ENCODE data around the gene FKBP15. TPM values are rescaled to one million over a fixed set of nuclear protein-coding genes. Genes with fewer than 3 reads are reported as not detected.
"Not testable (repeated sequence)": the region's sequence is repeated elsewhere in the genome, so short reads cannot be mapped to it uniquely, and the experiment has no call there.

The FKBP15 gene
- polyA plus RNA-seq, 4 donors, result 6.5 to 19.8 (median 9.5) TPM

DNA sequence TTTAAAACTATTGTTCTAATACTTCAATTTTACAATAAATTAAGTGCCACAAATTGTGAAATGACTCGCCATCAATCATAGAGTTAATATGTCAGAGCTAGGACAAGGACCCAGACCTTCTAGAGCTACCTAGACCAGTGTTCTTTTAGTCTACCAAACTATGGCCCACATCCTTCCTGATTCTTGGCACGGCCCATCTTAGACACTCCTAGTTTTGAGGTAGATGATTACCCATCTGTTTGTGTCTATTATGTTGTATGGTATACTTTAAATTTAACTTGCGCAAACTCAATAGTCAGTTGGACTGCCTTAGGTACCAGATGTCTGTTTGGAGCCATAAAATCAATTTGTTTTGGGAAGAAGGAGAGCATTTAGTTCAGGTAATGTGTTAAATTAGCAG is 36.8 kb upstream of the FKBP15 start:
- peaks cover 0 to 5% (median 4%) of the 10 kb centered on the region in 3 donors for H3K4me1 ChIP-seq (ENCODE audit: control insufficient read depth in 3 of 3, insufficient read depth in 2 of 3, low read depth in 1 of 3, low read length in 2 of 3)
- FAIRE-seq (no peak), DNase-seq (no peak)
- no peak overlapping the region for H3K4me3 ChIP-seq (ENCODE audit: low read depth in 1 of 3, low read length in 3 of 3)
- H3K9me3 ChIP-seq (ENCODE audit: control insufficient read depth in 2 of 2, insufficient read depth in 1 of 2, low read depth in 1 of 2, low read length in 1 of 2), result no peaks in the 10 kb centered on the region
- peaks cover 4 to 32% (median 17%) of the 10 kb centered on the region in 3 donors for H3K36me3 ChIP-seq (ENCODE audit: control insufficient read depth in 3 of 3, insufficient read depth in 2 of 3, low read depth in 1 of 3, low read length in 3 of 3)
- no peak overlapping the region for H3K27ac ChIP-seq (ENCODE audit: low read depth in 1 of 3, low read length in 2 of 3)
- 76 to 91% (median 77%) methylated on average over 3 of the region's 3 CpGs for WGBS, 3 donors
- no peaks in the 10 kb centered on the region for H3K27me3 ChIP-seq (ENCODE audit: control insufficient read depth in 3 of 3, insufficient read depth in 3 of 3, low read length in 3 of 3)

DNA sequence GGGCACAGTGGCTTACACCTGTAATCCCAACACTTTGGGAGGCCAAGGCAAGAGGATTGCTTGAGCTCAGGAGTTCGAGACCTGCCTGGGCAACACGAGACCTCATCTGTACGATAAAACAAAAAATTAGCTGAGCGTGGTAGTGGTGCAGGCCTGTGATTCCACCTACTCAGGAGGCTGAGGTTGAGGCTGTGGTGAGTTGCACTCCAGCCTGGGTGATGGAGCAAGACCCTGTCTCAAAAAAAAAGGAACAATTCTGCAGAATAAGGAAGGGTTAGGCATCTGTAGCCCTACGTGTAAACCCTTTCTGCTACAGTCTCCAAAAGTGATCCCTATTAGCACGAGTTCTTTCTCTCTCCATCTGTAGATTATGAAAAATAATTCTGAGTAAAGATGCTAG is 34.4 kb upstream of the FKBP15 start:
- H3K36me3 ChIP-seq (ENCODE audit: control insufficient read depth in 3 of 3, insufficient read depth in 2 of 3, low read depth in 1 of 3, low read length in 3 of 3), result peaks cover 4 to 29% (median 14%) of the 10 kb centered on the region in 3 donors

GRCh38 chr9:113254991-113255390 is 33.9 kb upstream of the FKBP15 start:
- FAIRE-seq, result no peak
- WGBS, 3 donors, result 96 to 98% (median 97%) methylated on average over 1 of the region's 1 CpG
- DNase-seq, result no peak

More for the DNA sequence above, 34.4 kb upstream of the FKBP15 start:
- DNase-seq, result no peak
- WGBS, 3 donors, result 94 to 96% (median 96%) methylated on average over 6 of the region's 6 CpGs
- FAIRE-seq, result no peak
- H3K9me3 ChIP-seq (ENCODE audit: control insufficient read depth in 2 of 2, insufficient read depth in 1 of 2, low read depth in 1 of 2, low read length in 1 of 2), result peaks cover 0 to 7% of the 10 kb centered on the region in 2 donors
- H3K27ac ChIP-seq (ENCODE audit: low read depth in 1 of 3, low read length in 2 of 3), result no peak overlapping the region
- H3K4me1 ChIP-seq (ENCODE audit: control insufficient read depth in 3 of 3, insufficient read depth in 2 of 3, low read depth in 1 of 3, low read length in 2 of 3), result peaks cover 0 to 2% (median 0%) of the 10 kb centered on the region in 3 donors
- no peaks in the 10 kb centered on the region for H3K27me3 ChIP-seq (ENCODE audit: control insufficient read depth in 3 of 3, insufficient read depth in 3 of 3, low read length in 3 of 3)
- no peak overlapping the region for H3K4me3 ChIP-seq (ENCODE audit: low read depth in 1 of 3, low read length in 3 of 3)

GRCh38 chr9:113250807-113251206 is 29.7 kb upstream of the FKBP15 start:
- Histone ChIP-seq H3K27me3 (ENCODE audit: control insufficient read depth in 3 of 3, insufficient read depth in 3 of 3, low read length in 3 of 3) (no peaks in the 10 kb centered on the region), H3K9me3 (ENCODE audit: control insufficient read depth in 2 of 2, insufficient read depth in 1 of 2, low read depth in 1 of 2, low read length in 1 of 2) (peaks cover 0 to 11% of the 10 kb centered on the region in 2 donors), H3K27ac (ENCODE audit: low read depth in 1 of 3, low read length in 2 of 3) (no peak overlapping the region), H3K4me1 (ENCODE audit: control insufficient read depth in 3 of 3, insufficient read depth in 2 of 3, low read depth in 1 of 3, low read length in 2 of 3) (no peaks in the 10 kb centered on the region), H3K36me3 (ENCODE audit: control insufficient read depth in 3 of 3, insufficient read depth in 2 of 3, low read depth in 1 of 3, low read length in 3 of 3) (peaks cover 0 to 9% (median 0%) of the 10 kb centered on the region in 3 donors), H3K4me3 (ENCODE audit: low read depth in 1 of 3, low read length in 3 of 3) (no peak overlapping the region)
- FAIRE-seq (no peak), DNase-seq (no peak)
- 95 to 98% (median 95%) methylated on average over 2 of the region's 2 CpGs for WGBS, 3 donors

More at GRCh38 chr9:113254991-113255390, 33.9 kb upstream of the FKBP15 start:
- Histone ChIP-seq H3K36me3 (ENCODE audit: control insufficient read depth in 3 of 3, insufficient read depth in 2 of 3, low read depth in 1 of 3, low read length in 3 of 3) (peaks cover 4 to 26% (median 11%) of the 10 kb centered on the region in 3 donors), H3K27me3 (ENCODE audit: control insufficient read depth in 3 of 3, insufficient read depth in 3 of 3, low read length in 3 of 3) (no peaks in the 10 kb centered on the region), H3K27ac (ENCODE audit: low read depth in 1 of 3, low read length in 2 of 3) (no peak overlapping the region), H3K9me3 (ENCODE audit: control insufficient read depth in 2 of 2, insufficient read depth in 1 of 2, low read depth in 1 of 2, low read length in 1 of 2) (peaks cover 0 to 7% of the 10 kb centered on the region in 2 donors), H3K4me1 (ENCODE audit: control insufficient read depth in 3 of 3, insufficient read depth in 2 of 3, low read depth in 1 of 3, low read length in 2 of 3) (peaks cover 0 to 2% (median 0%) of the 10 kb centered on the region in 3 donors), H3K4me3 (ENCODE audit: low read depth in 1 of 3, low read length in 3 of 3) (no peak overlapping the region)

DNA sequence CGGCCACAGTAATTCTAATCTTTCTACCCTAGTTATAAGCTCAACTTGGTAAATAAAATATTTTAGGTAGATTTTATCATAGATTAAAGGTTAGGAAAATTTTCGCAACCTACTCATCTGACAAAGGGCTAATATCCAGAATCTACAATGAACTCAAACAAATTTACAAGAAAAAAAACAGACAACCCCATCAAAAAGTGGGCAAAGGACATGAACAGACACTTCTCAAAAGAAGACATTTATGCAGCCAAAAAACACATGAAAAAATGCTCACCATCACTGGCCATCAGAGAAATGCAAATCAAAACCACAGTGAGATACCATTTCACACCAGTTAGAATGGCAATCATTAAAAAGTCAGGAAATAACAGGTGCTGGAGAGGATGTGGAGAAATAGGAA is 28.6 kb upstream of the FKBP15 start:
- WGBS, 3 donors, result 98 to 100% (median 99%) methylated on average over 2 of the region's 2 CpGs
- not testable (repeated sequence) for H3K27me3 ChIP-seq (ENCODE audit: control insufficient read depth in 3 of 3, insufficient read depth in 3 of 3, low read length in 3 of 3); H3K4me3 ChIP-seq (ENCODE audit: low read depth in 1 of 3, low read length in 3 of 3); H3K4me1 ChIP-seq (ENCODE audit: control insufficient read depth in 3 of 3, insufficient read depth in 2 of 3, low read depth in 1 of 3, low read length in 2 of 3); H3K36me3 ChIP-seq (ENCODE audit: control insufficient read depth in 3 of 3, insufficient read depth in 2 of 3, low read depth in 1 of 3, low read length in 3 of 3); DNase-seq; FAIRE-seq; H3K27ac ChIP-seq (ENCODE audit: low read depth in 1 of 3, low read length in 2 of 3)
- peaks cover 0 to 11% of the 10 kb centered on the region in 2 donors for H3K9me3 ChIP-seq (ENCODE audit: control insufficient read depth in 2 of 2, insufficient read depth in 1 of 2, low read depth in 1 of 2, low read length in 1 of 2)

GRCh38 chr9:113247640-113248039 is 26.6 kb upstream of the FKBP15 start:
- Histone ChIP-seq H3K27ac (ENCODE audit: low read depth in 1 of 3, low read length in 2 of 3) (no peak overlapping the region), H3K4me3 (ENCODE audit: low read depth in 1 of 3, low read length in 3 of 3) (no peak overlapping the region), H3K36me3 (ENCODE audit: control insufficient read depth in 3 of 3, insufficient read depth in 2 of 3, low read depth in 1 of 3, low read length in 3 of 3) (peaks cover 0 to 4% (median 0%) of the 10 kb centered on the region in 3 donors), H3K27me3 (ENCODE audit: control insufficient read depth in 3 of 3, insufficient read depth in 3 of 3, low read length in 3 of 3) (no peaks in the 10 kb centered on the region), H3K4me1 (ENCODE audit: control insufficient read depth in 3 of 3, insufficient read depth in 2 of 3, low read depth in 1 of 3, low read length in 2 of 3) (no peaks in the 10 kb centered on the region), H3K9me3 (ENCODE audit: control insufficient read depth in 2 of 2, insufficient read depth in 1 of 2, low read depth in 1 of 2, low read length in 1 of 2) (peaks cover 0 to 11% of the 10 kb centered on the region in 2 donors)
- FAIRE-seq (no peak), DNase-seq (no peak)

DNA sequence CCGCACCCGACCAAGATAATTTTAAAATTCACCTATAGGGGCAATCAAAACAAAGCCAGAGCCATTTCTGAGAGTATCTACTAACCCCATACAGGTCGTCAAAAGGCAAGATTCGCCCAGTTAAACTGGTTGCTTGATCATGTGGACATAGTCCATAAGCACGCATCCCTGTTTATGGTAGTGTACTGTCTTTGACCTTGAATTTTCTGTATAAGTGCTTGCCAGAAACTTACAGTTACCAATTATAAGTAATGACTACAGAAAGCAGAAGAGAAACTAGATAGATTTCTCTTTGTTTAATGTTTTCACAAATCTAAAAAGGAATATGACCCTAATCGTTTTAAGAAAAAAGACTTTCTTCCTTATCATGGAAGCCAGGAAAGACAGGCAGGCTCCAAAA is 25.9 kb upstream of the FKBP15 start:
- H3K4me3 ChIP-seq (ENCODE audit: low read depth in 1 of 3, low read length in 3 of 3), result no peak overlapping the region
- FAIRE-seq, result no peak
- H3K36me3 ChIP-seq (ENCODE audit: control insufficient read depth in 3 of 3, insufficient read depth in 2 of 3, low read depth in 1 of 3, low read length in 3 of 3), result peaks cover 0 to 4% (median 0%) of the 10 kb centered on the region in 3 donors
- no peaks in the 10 kb centered on the region for H3K4me1 ChIP-seq (ENCODE audit: control insufficient read depth in 3 of 3, insufficient read depth in 2 of 3, low read depth in 1 of 3, low read length in 2 of 3)
- no peak overlapping the region for H3K27ac ChIP-seq (ENCODE audit: low read depth in 1 of 3, low read length in 2 of 3)
- H3K27me3 ChIP-seq (ENCODE audit: control insufficient read depth in 3 of 3, insufficient read depth in 3 of 3, low read length in 3 of 3), result no peaks in the 10 kb centered on the region
- H3K9me3 ChIP-seq (ENCODE audit: control insufficient read depth in 2 of 2, insufficient read depth in 1 of 2, low read depth in 1 of 2, low read length in 1 of 2), result peaks cover 0 to 11% of the 10 kb centered on the region in 2 donors
- no peak for DNase-seq
- WGBS, 3 donors, result 80 to 83% (median 80%) methylated on average over 6 of the region's 6 CpGs

GRCh38 chr9:113245894-113246293 is 24.8 kb upstream of the FKBP15 start:
- H3K27me3 ChIP-seq (ENCODE audit: control insufficient read depth in 3 of 3, insufficient read depth in 3 of 3, low read length in 3 of 3), result no peaks in the 10 kb centered on the region
- H3K27ac ChIP-seq (ENCODE audit: low read depth in 1 of 3, low read length in 2 of 3), result no peak overlapping the region
- 72 to 83% (median 82%) methylated on average over 4 of the region's 4 CpGs for WGBS, 3 donors
- no peak overlapping the region for H3K4me3 ChIP-seq (ENCODE audit: low read depth in 1 of 3, low read length in 3 of 3)
- FAIRE-seq (no peak), DNase-seq (no peak)
- H3K9me3 ChIP-seq (ENCODE audit: control insufficient read depth in 2 of 2, insufficient read depth in 1 of 2, low read depth in 1 of 2, low read length in 1 of 2), result peaks cover 0 to 8% of the 10 kb centered on the region in 2 donors
- no peaks in the 10 kb centered on the region for H3K4me1 ChIP-seq (ENCODE audit: control insufficient read depth in 3 of 3, insufficient read depth in 2 of 3, low read depth in 1 of 3, low read length in 2 of 3)
- peaks cover 0 to 4% (median 0%) of the 10 kb centered on the region in 3 donors for H3K36me3 ChIP-seq (ENCODE audit: control insufficient read depth in 3 of 3, insufficient read depth in 2 of 3, low read depth in 1 of 3, low read length in 3 of 3)

- Histone ChIP-seq H3K4me1 (ENCODE audit: control insufficient read depth in 3 of 3, insufficient read depth in 2 of 3, low read depth in 1 of 3, low read length in 2 of 3) (no peaks in the 10 kb centered on the region), H3K27ac (ENCODE audit: low read depth in 1 of 3, low read length in 2 of 3) (no peak overlapping the region), H3K9me3 (ENCODE audit: control insufficient read depth in 2 of 2, insufficient read depth in 1 of 2, low read depth in 1 of 2, low read length in 1 of 2) (peaks cover 0 to 3% of the 10 kb centered on the region in 2 donors), H3K4me3 (ENCODE audit: low read depth in 1 of 3, low read length in 3 of 3) (no peak overlapping the region), H3K36me3 (ENCODE audit: control insufficient read depth in 3 of 3, insufficient read depth in 2 of 3, low read depth in 1 of 3, low read length in 3 of 3) (peaks cover 0 to 2% (median 0%) of the 10 kb centered on the region in 3 donors), H3K27me3 (ENCODE audit: control insufficient read depth in 3 of 3, insufficient read depth in 3 of 3, low read length in 3 of 3) (no peaks in the 10 kb centered on the region)
- WGBS, 3 donors, result 83 to 87% (median 85%) methylated on average over 2 of the region's 2 CpGs
- DNase-seq (no peak), FAIRE-seq (no peak)
Measured at GRCh38 chr9:113244556-113244955, 23.5 kb upstream of the FKBP15 start.

Data from small intestine (tissue), 7 donors.